IgD-negative memory B cell (primary cell): ENCODE measurements around the gene ZNF740. TPM values are rescaled to one million over a fixed set of nuclear protein-coding genes. Genes with fewer than 3 reads are reported as not detected.

Source experiments
- H3K27ac Mint-ChIP-seq, 3 donors: one replicate each; pipeline ENCODE4 v1.8.0; 2020 to 2022; ENCODE audit warnings: mild to moderate bottlenecking in 3 of 3, mixed read lengths in 3 of 3, moderate library complexity in 1 of 3
- H3K27me3 Mint-ChIP-seq: one replicate; pipeline ENCODE4 v1.8.0; 2021; ENCODE audit warnings: mixed read lengths
- H3K36me3 Mint-ChIP-seq: one replicate; pipeline ENCODE4 v1.8.0; 2020; ENCODE audit warnings: mild to moderate bottlenecking, mixed read lengths
- H3K4me1 Mint-ChIP-seq, 3 donors: one replicate each; pipeline ENCODE4 v1.8.0; 2020 to 2022; ENCODE audit warnings: mixed read lengths in 3 of 3, mild to moderate bottlenecking in 1 of 3
- H3K4me3 Mint-ChIP-seq, 4 donors: one replicate each; pipeline ENCODE4 v1.8.0; 2020 to 2022; ENCODE audit warnings: mild to moderate bottlenecking in 4 of 4, mixed read lengths in 4 of 4, moderate library complexity in 3 of 4
- H3K9me3 Mint-ChIP-seq, 3 donors: one replicate each; pipeline ENCODE4 v1.8.0; 2020 to 2021; ENCODE audit warnings: mixed read lengths in 3 of 3, mild to moderate bottlenecking in 1 of 3
- polyA plus RNA-seq: library from polyadenylated mRNA; unstranded; fragments of 300-500 nt; fragmentation: Illumina TruSeq; gene quantifications from one replicate; pipeline ENCODE4 v1.2.3, GENCODE V29; 2021

Gene ZNF740
- polyA plus RNA-seq, 1 donor from 2014 or later = 5.0 TPM

DNA sequence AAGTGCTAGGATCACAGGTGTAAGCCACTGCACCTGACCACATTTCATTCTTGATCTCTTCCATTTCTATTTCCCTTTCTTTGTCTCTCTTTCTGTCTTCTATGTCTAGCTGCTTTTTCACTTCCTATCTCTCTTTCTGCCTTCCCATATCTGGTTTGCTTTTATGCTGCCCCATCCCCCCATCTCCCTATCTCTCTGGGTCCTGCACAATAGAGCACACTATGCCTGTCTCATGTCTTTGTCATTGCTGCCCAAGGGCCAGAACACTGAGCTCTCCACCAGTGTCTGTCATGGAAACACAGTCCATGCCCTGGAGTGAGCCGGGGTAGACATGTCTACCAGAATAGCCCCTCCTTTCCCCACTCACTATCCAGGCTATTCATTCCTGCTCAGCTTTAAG, 63.8 kb downstream of the ZNF740 start:
- Mint-ChIP-seq H3K4me3 (no peak overlapping the region), H3K36me3 (no peaks in the 10 kb centered on the region), H3K9me3 (no peaks in the 10 kb centered on the region), H3K27ac (no peak overlapping the region), H3K27me3 (peaks cover 2% of the 10 kb centered on the region), H3K4me1 (peaks cover 18% of the 10 kb centered on the region in 3 donors)

Other genes starting within 250 kb of the ZNF740 start
- 2.6 TPM for gene KRT18, start 231.6 kb upstream of the ZNF740 start, polyA plus RNA-seq
- 104 TPM for gene EIF4B, start 174.3 kb upstream of the ZNF740 start, polyA plus RNA-seq
- gene TNS2, start 130.7 kb upstream of the ZNF740 start, polyA plus RNA-seq = not detected
- gene SPRYD3, start 101.3 kb upstream of the ZNF740 start, polyA plus RNA-seq = 30.4 TPM
- 1.0 TPM for gene IGFBP6, start 83.1 kb upstream of the ZNF740 start, polyA plus RNA-seq
- gene SOAT2, start 77.2 kb upstream of the ZNF740 start, polyA plus RNA-seq = not detected
- gene CSAD, start 203 bp downstream of the ZNF740 start, polyA plus RNA-seq = 0.58 TPM
- 238 TPM for gene ITGB7, start 26.5 kb downstream of the ZNF740 start, polyA plus RNA-seq
- 4.8 TPM for gene RARG, start 51.5 kb downstream of the ZNF740 start, polyA plus RNA-seq
- gene ESPL1, start 87.6 kb downstream of the ZNF740 start, polyA plus RNA-seq = not detected
- gene PFDN5, start 114.8 kb downstream of the ZNF740 start, polyA plus RNA-seq = 1,442 TPM
- gene MYG1, start 119.0 kb downstream of the ZNF740 start, polyA plus RNA-seq = 50.4 TPM
- gene AAAS, start 140.9 kb downstream of the ZNF740 start, polyA plus RNA-seq = 41.3 TPM
- not detected for gene SP7, start 155.6 kb downstream of the ZNF740 start, polyA plus RNA-seq
- 9.1 TPM for gene SP1, start 199.5 kb downstream of the ZNF740 start, polyA plus RNA-seq
- not detected for gene AMHR2, start 243.1 kb downstream of the ZNF740 start, polyA plus RNA-seq